HG02840 (cell line): ENCODE measurements around the gene TCN2.
"Not testable (repeated sequence)": the region's sequence is repeated elsewhere in the genome, so short reads cannot be mapped to it uniquely, and the experiment has no call there.

Source experiments
- ATAC-seq: cut with Tn5 transposase; IDR thresholded peaks from one replicate; pipeline ENCODE4 v1.9.1; 2021; ENCODE audit warnings: mild to moderate bottlenecking, moderate library complexity, moderate number of reproducible peaks; ENCODE audit not compliant: unreplicated experiment, low FRiP score

TCN2 gene

GRCh38 chr22:30675436-30675835, 68.5 kb downstream of the TCN2 start:
- ATAC-seq, result no peak

GRCh38 chr22:30676565-30676964, 69.6 kb downstream of the TCN2 start:
- not testable (repeated sequence) for ATAC-seq
